ENCODE measurements around the gene IL22. TPM values are rescaled to one million over a fixed set of nuclear protein-coding genes. Genes with fewer than 3 reads are reported as not detected.

Gene IL22
- total RNA-seq, 4 donors from 2014 or later: not detected

DNA sequence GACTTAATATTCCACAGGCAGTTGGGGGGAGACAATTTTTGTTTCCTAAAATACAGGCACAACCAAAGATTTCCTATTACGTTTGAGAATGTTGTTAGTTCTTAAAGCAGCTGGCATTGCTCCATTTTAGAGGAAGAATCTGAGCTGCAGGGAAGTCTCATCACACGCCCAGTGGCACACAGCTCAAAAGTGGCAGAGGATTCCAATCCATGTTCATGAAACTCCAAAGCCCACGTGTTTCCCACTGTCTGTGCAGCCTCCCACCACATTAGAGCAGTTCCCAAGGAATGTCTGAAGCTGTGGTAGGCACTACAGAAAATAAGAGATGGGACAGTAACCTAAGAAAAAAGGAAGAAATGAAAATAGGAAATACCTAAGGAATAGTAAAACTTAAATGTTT is 21.7 kb downstream of the IL22 start:
- Histone ChIP-seq H3K9me3 (no peaks in the 10 kb centered on the region), H3K27ac (no peak overlapping the region), H3K36me3 (no peaks in the 10 kb centered on the region), H3K4me3 (no peak overlapping the region), H3K4me1 (no peaks in the 10 kb centered on the region), H3K27me3 (no peaks in the 10 kb centered on the region)
- DNase-seq (ENCODE audit: low spot score in 2 of 2): no peak
- WGBS, 2 donors: 37 to 41% methylated on average over 3 of the region's 3 CpGs
- TF ChIP-seq POLR2A (IDR thresholded peaks at IDR 0.05): no peak
- TF ChIP-seq EP300 (IDR thresholded peaks at IDR 0.05): no peak
- TF ChIP-seq, protein P1, sequence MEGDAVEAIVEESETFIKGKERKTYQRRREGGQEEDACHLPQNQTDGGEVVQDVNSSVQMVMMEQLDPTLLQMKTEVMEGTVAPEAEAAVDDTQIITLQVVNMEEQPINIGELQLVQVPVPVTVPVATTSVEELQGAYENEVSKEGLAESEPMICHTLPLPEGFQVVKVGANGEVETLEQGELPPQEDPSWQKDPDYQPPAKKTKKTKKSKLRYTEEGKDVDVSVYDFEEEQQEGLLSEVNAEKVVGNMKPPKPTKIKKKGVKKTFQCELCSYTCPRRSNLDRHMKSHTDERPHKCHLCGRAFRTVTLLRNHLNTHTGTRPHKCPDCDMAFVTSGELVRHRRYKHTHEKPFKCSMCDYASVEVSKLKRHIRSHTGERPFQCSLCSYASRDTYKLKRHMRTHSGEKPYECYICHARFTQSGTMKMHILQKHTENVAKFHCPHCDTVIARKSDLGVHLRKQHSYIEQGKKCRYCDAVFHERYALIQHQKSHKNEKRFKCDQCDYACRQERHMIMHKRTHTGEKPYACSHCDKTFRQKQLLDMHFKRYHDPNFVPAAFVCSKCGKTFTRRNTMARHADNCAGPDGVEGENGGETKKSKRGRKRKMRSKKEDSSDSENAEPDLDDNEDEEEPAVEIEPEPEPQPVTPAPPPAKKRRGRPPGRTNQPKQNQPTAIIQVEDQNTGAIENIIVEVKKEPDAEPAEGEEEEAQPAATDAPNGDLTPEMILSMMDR (IDR thresholded peaks at IDR 0.05): no peak

DNA sequence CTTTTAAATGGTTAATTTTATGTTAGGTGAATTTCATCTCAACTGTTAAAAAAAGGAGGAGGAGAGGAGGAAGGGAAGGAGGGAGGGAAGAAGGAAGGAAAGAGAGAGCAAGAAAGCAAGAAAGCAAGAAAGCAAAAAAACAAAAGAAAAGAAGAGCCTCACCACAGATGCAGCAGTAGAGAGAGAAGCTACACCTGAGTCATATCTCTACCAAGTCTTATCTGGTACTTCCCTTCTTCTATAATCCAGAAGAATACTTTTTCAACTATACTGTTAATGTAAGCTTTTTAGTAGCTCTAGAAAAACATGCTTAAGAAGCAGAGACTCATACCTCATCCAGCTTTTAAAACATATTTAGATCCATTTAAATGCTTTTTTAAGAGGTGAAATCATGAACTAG is 22.2 kb downstream of the IL22 start:
- TF ChIP-seq, protein P1 (IDR thresholded peaks at IDR 0.05): no peak
- TF ChIP-seq POLR2A (IDR thresholded peaks at IDR 0.05): no peak
- no peak for TF ChIP-seq EP300 (IDR thresholded peaks at IDR 0.05)
- Histone ChIP-seq H3K4me1 (no peaks in the 10 kb centered on the region), H3K4me3 (no peak overlapping the region), H3K36me3 (no peaks in the 10 kb centered on the region), H3K9me3 (no peaks in the 10 kb centered on the region), H3K27ac (no peak overlapping the region), H3K27me3 (no peaks in the 10 kb centered on the region)
- no peak for DNase-seq (ENCODE audit: low spot score in 2 of 2)

DNA sequence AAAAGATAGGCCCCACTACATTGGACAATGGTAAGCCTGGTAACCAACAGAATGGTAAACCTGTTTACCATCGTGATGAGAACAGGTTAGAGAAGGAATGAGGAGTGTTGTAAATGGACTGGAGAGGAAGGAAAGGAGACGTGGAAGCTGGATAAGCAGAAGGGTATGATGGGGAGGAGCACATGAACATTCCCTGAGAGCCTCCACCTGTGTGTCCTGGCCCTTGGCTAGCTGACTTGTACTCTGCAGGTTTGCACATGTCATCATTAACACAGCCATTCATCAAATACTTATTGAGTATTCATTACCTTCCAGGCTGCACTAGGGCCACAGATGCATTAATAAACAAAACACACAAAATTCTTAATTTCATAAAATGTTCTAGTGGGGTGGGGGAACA is 23.4 kb downstream of the IL22 start:
- Histone ChIP-seq H3K27ac (no peak overlapping the region), H3K4me3 (no peak overlapping the region), H3K4me1 (peaks cover 0 to under 1% (median 0%) of the 10 kb centered on the region in 4 donors), H3K36me3 (no peaks in the 10 kb centered on the region), H3K9me3 (no peaks in the 10 kb centered on the region), H3K27me3 (no peaks in the 10 kb centered on the region)
- 72 to 78% methylated on average over 2 of the region's 2 CpGs for WGBS, 2 donors
- TF ChIP-seq, protein P1 (IDR thresholded peaks at IDR 0.05): no peak
- TF ChIP-seq POLR2A (IDR thresholded peaks at IDR 0.05) (no peak), EP300 (IDR thresholded peaks at IDR 0.05) (no peak)
- DNase-seq (ENCODE audit: low spot score in 2 of 2): no peak

DNA sequence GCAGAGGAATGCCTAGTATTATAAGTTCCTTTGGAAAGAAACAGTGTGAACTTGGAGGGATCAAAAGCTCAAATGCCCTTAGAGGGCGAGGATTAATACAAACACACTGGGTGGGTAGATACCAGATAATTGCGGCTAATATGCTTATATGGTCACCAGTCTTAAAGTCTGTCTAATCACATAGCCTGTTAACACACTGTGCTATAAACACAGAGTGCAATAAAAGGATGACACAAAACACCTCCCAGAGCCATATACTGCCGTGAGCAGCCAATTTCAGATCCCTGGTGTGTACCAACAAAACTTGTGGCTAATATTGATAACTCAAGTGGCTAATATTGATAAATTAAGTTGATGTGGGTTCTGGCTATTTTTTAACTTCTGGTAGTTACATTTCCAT is 26.0 kb downstream of the IL22 start:
- no peaks in the 10 kb centered on the region for H3K9me3 ChIP-seq
- no peaks in the 10 kb centered on the region for H3K27me3 ChIP-seq
- H3K27ac ChIP-seq: no peak overlapping the region
- peaks cover 0 to 26% (median 2%) of the 10 kb centered on the region in 4 donors for H3K4me1 ChIP-seq
- WGBS, 2 donors: 35 to 46% methylated on average over 3 of the region's 3 CpGs
- H3K36me3 ChIP-seq: no peaks in the 10 kb centered on the region
- H3K4me3 ChIP-seq: no peak overlapping the region
- DNase-seq (ENCODE audit: low spot score in 2 of 2): no peak
- TF ChIP-seq POLR2A (IDR thresholded peaks at IDR 0.05) (no peak), EP300 (IDR thresholded peaks at IDR 0.05) (no peak)
- TF ChIP-seq, protein P1 (IDR thresholded peaks at IDR 0.05): no peak

DNA sequence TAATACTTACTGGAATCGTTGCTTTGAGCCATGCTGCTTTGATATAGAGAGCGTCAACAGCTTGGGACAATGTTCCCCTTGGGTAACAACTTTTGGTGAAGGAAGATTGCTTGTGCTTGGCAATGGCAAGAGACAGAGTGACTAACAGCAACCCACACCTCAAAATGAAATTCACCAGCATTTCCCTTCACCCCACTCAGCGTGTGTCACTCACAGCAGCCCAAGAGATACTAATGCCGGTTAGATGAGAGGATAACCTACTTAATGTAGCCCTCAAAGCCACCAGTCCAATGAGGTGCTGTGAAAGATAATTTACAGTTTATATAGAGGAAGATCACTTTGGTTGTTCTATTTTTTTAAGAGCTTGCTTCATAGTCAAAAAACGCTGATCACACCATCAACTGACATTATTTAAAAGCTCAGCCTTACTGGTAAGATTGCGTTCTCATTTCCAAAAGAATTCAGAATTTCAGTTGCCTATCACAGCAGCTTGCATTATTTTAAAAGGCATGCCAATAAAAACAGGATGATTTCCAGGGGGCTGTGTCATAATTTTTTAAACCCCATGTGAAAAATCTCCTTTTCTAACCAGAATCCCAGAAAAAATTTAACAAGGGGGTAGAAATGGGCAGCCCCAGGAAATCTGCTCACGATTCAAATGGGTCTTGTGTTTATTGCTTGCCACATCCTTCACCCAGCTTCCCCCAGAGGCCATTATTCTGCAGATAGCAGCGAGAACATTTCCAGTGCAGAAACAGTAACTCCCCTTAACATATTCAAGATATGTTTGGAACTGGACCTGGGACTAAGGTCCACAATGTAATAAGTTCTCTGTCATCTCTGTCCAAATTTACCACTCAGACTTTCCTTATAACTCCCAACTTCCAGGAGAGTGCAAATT is 27.6 kb downstream of the IL22 start, which contains the start of gene IL26:
Gene IL26, minus strand, starts transcription at position 235 of the 901 bp plus-strand sequence. Its CDS starts 54 bp downstream, at position 181.
- peak within 1 kb of the TSS in 1 of 4 donors; percentile 21 for H3K27ac ChIP-seq
- no peaks in the 10 kb centered on the region for H3K36me3 ChIP-seq
- H3K4me1 ChIP-seq: peaks cover 0 to 27% (median 2%) of the 10 kb centered on the region in 4 donors
- H3K9me3 ChIP-seq: no peaks in the 10 kb centered on the region
- H3K4me3 ChIP-seq: no peak within 1 kb of the TSS
- WGBS, 2 donors: 65 to 68% methylated on average over 8 of the region's 8 CpGs
- H3K27me3 ChIP-seq: no peaks in the 10 kb centered on the region
- no peak for DNase-seq (ENCODE audit: low spot score in 2 of 2)
- TF ChIP-seq EP300 (IDR thresholded peaks at IDR 0.05): no peak
- TF ChIP-seq, protein P1 (IDR thresholded peaks at IDR 0.05): no peak
- TF ChIP-seq POLR2A (IDR thresholded peaks at IDR 0.05): no peak
